MM.1S (cell line): ENCODE data around the gene SPDL1.

Experiments used
- DNase-seq: peaks from one replicate; pipeline ENCODE4 v3.0.0-alpha.2; 2015
- H2AFZ ChIP-seq: fragments of 300-600 bp; sonication (generic); 2 replicates; pipeline ENCODE4 v1.6.0; 2016; ENCODE audit warnings: antibody characterized with exemption, low read length
- H3F3A ChIP-seq: fragments of 300-600 bp; sonication (generic); 2 replicates; pipeline ENCODE4 v1.6.1; 2016; ENCODE audit warnings: mild to moderate bottlenecking, antibody characterized with exemption, low read length, moderate library complexity, mixed read lengths; ENCODE audit not compliant: insufficient read depth
- H3K27ac ChIP-seq: fragments of 300-600 bp; sonication (generic); 2 replicates; pipeline ENCODE4 v1.5.1; 2016; ENCODE audit warnings: mild to moderate bottlenecking, low read length
- H3K27me3 ChIP-seq: fragments of 300-600 bp; sonication (generic); replicated peaks from 2 replicates; pipeline ENCODE4 v1.6.0; 2016; ENCODE audit warnings: low read length; ENCODE audit not compliant: insufficient read depth
- H3K36me3 ChIP-seq: fragments of 300-600 bp; sonication (generic); replicated peaks from 2 replicates; pipeline ENCODE4 v1.6.1; 2016; ENCODE audit warnings: mild to moderate bottlenecking, low read length, mixed read lengths; ENCODE audit not compliant: insufficient read depth
- H3K4me1 ChIP-seq: fragments of 300-600 bp; sonication (generic); 2 replicates; pipeline ENCODE4 v1.6.1; 2016; ENCODE audit warnings: low read length, mixed read lengths
- H3K4me2 ChIP-seq: fragments of 300-600 bp; sonication (generic); 2 replicates; pipeline ENCODE4 v1.6.0; 2016; ENCODE audit warnings: low read depth, low read length
- H3K4me3 ChIP-seq: fragments of 300-600 bp; sonication (generic); 2 replicates; pipeline ENCODE4 v1.5.1; 2016; ENCODE audit warnings: low read length, mixed read lengths
- H3K79me2 ChIP-seq: fragments of 300-600 bp; sonication (generic); 2 replicates; pipeline ENCODE4 v1.6.1; 2016; ENCODE audit warnings: mixed run types, low read length, mixed read lengths
- H3K9ac ChIP-seq: fragments of 300-600 bp; sonication (generic); 2 replicates; pipeline ENCODE4 v1.6.1; 2016; ENCODE audit warnings: low read length, mixed read lengths
- H3K9me2 ChIP-seq: fragments of 300-600 bp; sonication (generic); replicated peaks from 2 replicates; pipeline ENCODE4 v1.6.1; 2016; ENCODE audit warnings: mild to moderate bottlenecking, low read length, mixed read lengths; ENCODE audit not compliant: insufficient read depth
- H3K9me3 ChIP-seq: fragments of 300-600 bp; sonication (generic); replicated peaks from 2 replicates; pipeline ENCODE4 v1.6.1; 2016; ENCODE audit warnings: mild to moderate bottlenecking, low read length, mixed read lengths; ENCODE audit not compliant: insufficient read depth
- H4K20me1 ChIP-seq: fragments of 300-600 bp; sonication (generic); 2 replicates; pipeline ENCODE4 v1.6.1; 2016; ENCODE audit warnings: mild to moderate bottlenecking, low read length, moderate library complexity, mixed read lengths; ENCODE audit not compliant: insufficient read depth
- EZH2 ChIP-seq: fragments of 300-600 bp; sonication (generic); optimal IDR thresholded peaks from 2 replicates; pipeline ENCODE3; 2017; ENCODE audit warnings: low read depth, mild to moderate bottlenecking, antibody characterized with exemption, low read length, mixed read lengths
- EZH2phosphoT487 ChIP-seq: fragments of 300-600 bp; sonication (generic); IDR thresholded peaks from 2 replicates; pipeline ENCODE4 v1.6.1; 2018; ENCODE audit warnings: antibody characterized with exemption, low read length
- TF ChIP-seq, protein P1 (sequence below): fragments of 300-600 bp; sonication (generic); IDR thresholded peaks from 2 replicates; pipeline ENCODE4 v1.5.1; 2016; ENCODE audit warnings: antibody characterized with exemption, low read length, mixed read lengths

The SPDL1 gene

DNA sequence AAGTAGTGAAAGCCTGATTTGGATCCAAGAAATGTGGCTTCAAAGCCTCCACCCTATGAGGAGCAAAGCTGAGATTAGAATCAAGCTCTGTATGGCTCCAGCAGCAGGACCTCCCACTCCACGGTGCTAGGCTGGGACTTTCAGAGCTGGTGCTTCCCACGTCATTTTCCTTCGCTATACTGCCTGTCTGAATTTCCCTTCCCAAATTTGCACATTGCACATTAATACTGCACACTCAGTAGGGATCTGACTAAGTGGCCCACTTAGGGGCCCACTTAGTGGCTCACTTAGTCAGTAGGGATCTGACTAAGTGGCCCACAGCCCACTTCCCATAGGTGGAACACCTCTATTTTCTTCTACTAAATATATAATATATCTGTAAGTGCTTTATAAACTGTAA lies 14.1 kb upstream of the SPDL1 start:
- Histone ChIP-seq H3K79me2 (no peaks in the 10 kb centered on the region), H3K9ac (no peak overlapping the region), H3K4me3 (no peak overlapping the region), H2AFZ (no peak overlapping the region), H3K4me2 (no peak overlapping the region), H3K9me2 (no peaks in the 10 kb centered on the region), H4K20me1 (no peaks in the 10 kb centered on the region), H3F3A (no peaks in the 10 kb centered on the region), H3K36me3 (no peaks in the 10 kb centered on the region), H3K4me1 (no peaks in the 10 kb centered on the region), H3K9me3 (no peaks in the 10 kb centered on the region), H3K27ac (no peak overlapping the region), H3K27me3 (no peaks in the 10 kb centered on the region)
- DNase-seq: no peak
- TF ChIP-seq EZH2 (no peak), EZH2phosphoT487 (no peak)
- TF ChIP-seq, protein P1, sequence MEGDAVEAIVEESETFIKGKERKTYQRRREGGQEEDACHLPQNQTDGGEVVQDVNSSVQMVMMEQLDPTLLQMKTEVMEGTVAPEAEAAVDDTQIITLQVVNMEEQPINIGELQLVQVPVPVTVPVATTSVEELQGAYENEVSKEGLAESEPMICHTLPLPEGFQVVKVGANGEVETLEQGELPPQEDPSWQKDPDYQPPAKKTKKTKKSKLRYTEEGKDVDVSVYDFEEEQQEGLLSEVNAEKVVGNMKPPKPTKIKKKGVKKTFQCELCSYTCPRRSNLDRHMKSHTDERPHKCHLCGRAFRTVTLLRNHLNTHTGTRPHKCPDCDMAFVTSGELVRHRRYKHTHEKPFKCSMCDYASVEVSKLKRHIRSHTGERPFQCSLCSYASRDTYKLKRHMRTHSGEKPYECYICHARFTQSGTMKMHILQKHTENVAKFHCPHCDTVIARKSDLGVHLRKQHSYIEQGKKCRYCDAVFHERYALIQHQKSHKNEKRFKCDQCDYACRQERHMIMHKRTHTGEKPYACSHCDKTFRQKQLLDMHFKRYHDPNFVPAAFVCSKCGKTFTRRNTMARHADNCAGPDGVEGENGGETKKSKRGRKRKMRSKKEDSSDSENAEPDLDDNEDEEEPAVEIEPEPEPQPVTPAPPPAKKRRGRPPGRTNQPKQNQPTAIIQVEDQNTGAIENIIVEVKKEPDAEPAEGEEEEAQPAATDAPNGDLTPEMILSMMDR: no peak

DNA sequence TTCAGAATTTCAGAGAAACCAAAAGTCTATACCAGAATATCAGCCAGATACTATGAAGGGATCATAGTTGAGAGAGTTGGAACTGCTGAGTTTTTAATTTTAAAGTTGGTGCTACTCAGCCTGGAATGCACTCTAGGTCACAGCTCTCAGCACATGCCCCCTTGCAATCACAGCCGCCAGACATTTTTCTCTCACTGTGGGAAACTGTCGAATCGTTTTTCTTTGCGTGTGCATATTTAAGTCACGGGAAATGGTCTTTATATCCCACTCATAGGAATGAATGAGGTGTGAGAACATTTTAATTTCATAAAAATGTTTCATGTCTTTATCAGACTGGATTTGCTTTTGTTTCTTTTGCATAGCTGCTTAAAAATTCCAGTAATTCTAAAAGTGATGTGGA lies 12.2 kb upstream of the SPDL1 start:
- H3K36me3 ChIP-seq: no peaks in the 10 kb centered on the region
- H3K79me2 ChIP-seq: no peaks in the 10 kb centered on the region
- no peaks in the 10 kb centered on the region for H3F3A ChIP-seq
- no peaks in the 10 kb centered on the region for H3K9me2 ChIP-seq
- no peak overlapping the region for H3K4me3 ChIP-seq
- no peak overlapping the region for H3K9ac ChIP-seq
- TF ChIP-seq EZH2phosphoT487 (no peak), EZH2 (no peak)
- TF ChIP-seq, protein P1: no peak
- no peaks in the 10 kb centered on the region for H3K4me1 ChIP-seq
- no peaks in the 10 kb centered on the region for H3K9me3 ChIP-seq
- no peak overlapping the region for H3K4me2 ChIP-seq
- no peak overlapping the region for H2AFZ ChIP-seq
- H3K27me3 ChIP-seq: no peaks in the 10 kb centered on the region
- no peaks in the 10 kb centered on the region for H4K20me1 ChIP-seq
- H3K27ac ChIP-seq: no peak overlapping the region
- DNase-seq: no peak

DNA sequence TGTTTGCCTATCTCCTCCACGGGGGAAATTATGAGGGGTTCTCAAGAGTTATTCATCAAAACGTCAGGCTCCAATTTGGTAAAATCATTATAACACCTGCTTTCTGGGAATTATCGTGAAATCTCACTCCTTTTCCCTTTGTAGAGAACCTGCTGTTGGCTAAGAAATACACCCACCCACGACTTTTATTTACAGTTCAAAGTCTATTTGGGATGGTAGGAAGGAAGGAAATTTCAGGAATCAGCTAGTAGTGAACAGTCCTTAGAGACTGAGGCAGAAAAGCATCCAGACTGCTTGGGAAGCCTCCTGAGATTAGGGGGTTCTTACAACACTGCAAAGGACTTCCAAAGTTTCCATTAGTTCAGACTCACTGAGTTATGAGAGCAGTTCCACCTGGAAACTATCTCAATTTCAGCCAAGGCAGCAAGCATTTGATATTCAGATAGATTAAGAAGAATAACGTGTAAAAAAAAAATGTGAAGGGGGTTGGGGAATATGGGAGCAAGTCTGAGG lies 9.4 kb upstream of the SPDL1 start:
- no peaks in the 10 kb centered on the region for H3K36me3 ChIP-seq
- no peak overlapping the region for H3K9ac ChIP-seq
- no peaks in the 10 kb centered on the region for H3K27me3 ChIP-seq
- H3K9me3 ChIP-seq: no peaks in the 10 kb centered on the region
- no peaks in the 10 kb centered on the region for H4K20me1 ChIP-seq
- no peak for DNase-seq
- no peaks in the 10 kb centered on the region for H3F3A ChIP-seq
- no peak overlapping the region for H3K27ac ChIP-seq
- H3K9me2 ChIP-seq: no peaks in the 10 kb centered on the region
- TF ChIP-seq, protein P1: no peak
- TF ChIP-seq EZH2phosphoT487 (no peak), EZH2 (no peak)
- H2AFZ ChIP-seq: no peak overlapping the region
- H3K4me1 ChIP-seq: no peaks in the 10 kb centered on the region
- no peaks in the 10 kb centered on the region for H3K79me2 ChIP-seq
- no peak overlapping the region for H3K4me2 ChIP-seq
- no peak overlapping the region for H3K4me3 ChIP-seq
